Measurements from ENCODE around the gene HS2ST1. TPM values are rescaled to one million over a fixed set of nuclear protein-coding genes. Genes with fewer than 3 reads are reported as not detected.

Gene HS2ST1
- total RNA-seq, 1 experiment from 2014 or later = 30.1 TPM

DNA sequence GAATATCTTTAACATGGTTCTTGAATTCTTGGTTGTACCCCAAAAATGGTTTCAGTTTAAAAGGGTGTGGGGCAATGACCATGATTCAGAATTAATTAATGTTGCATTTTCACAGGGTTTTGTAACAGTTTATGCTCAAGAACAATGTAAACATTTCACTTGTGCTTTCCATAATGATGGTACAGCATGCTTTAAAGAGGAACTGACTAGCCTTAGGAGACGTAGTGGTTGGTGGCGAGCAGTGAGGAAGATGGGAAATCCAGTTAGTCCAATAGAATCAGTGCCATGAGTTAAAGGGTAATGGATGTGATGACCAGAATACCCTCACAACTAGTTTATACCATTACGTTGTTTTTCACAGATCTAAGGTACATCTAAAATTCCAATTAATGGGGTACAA lies 138.0 kb downstream of the HS2ST1 start:
- no peak overlapping the region for H3K27ac ChIP-seq (ENCODE audit: low read depth, low read length)
- no peaks in the 10 kb centered on the region for H3K9me3 ChIP-seq (ENCODE audit: control insufficient read depth in 1 of 2, insufficient read depth in 1 of 2, low read depth in 1 of 2, low read length in 2 of 2)
- BruUV-seq (replicated peaks) = no TSS peak
- ChIA-PET POLR2A (no interaction called here), RAD21 (ENCODE audit: low non-redundant PET in 1 of 2, low total read pairs in 2 of 2, uncharacterized antibody in 2 of 2, unreplicated experiment in 2 of 2) (no interaction called here), CTCF (no interaction called here)
- H3K27me3 ChIP-seq (ENCODE audit: insufficient read depth, low read length) = no peaks in the 10 kb centered on the region
- no peak overlapping the region for H3K9ac ChIP-seq (ENCODE audit: low read length)
- H4K20me1 ChIP-seq (ENCODE audit: insufficient read depth) = no peaks in the 10 kb centered on the region; the same call in 1 of the 2 replicates
- intact Hi-C loops (cut with micrococcal nuclease) = no loop called here
- H3K4me1 ChIP-seq (ENCODE audit: control insufficient read depth in 1 of 2, insufficient read depth in 2 of 2, low read length in 2 of 2) = no peaks in the 10 kb centered on the region
- H2AFZ ChIP-seq (ENCODE audit: low read depth, low read length, poor library complexity, severe bottlenecking) = no peak overlapping the region
- TF ChIP-seq POLR2A (IDR thresholded peaks at IDR 0.05; ENCODE audit: borderline replicate concordance, extremely low read depth, insufficient read depth, insufficient read length) (no peak), ELF1 (IDR thresholded peaks at IDR 0.05; ENCODE audit: borderline replicate concordance, low read depth) (no peak), ZNF274 (IDR thresholded peaks at IDR 0.05; ENCODE audit: low read depth, low read length) (no peak), FOSL1 (IDR thresholded peaks at IDR 0.05; ENCODE audit: low read depth) (no peak), SRF (IDR thresholded peaks at IDR 0.05; ENCODE audit: low read depth) (no peak), RAD21 (IDR thresholded peaks at IDR 0.05; ENCODE audit: low read depth) (no peak), SIN3A (IDR thresholded peaks at IDR 0.05; ENCODE audit: low read depth) (no peak), EGR1 (IDR thresholded peaks at IDR 0.05; ENCODE audit: low read depth) (no peak), ZFX (IDR thresholded peaks at IDR 0.05) (no peak)
- TF ChIP-seq, protein P1, sequence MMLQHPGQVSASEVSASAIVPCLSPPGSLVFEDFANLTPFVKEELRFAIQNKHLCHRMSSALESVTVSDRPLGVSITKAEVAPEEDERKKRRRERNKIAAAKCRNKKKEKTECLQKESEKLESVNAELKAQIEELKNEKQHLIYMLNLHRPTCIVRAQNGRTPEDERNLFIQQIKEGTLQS (IDR thresholded peaks at IDR 0.05) = no peak
- no peak for DNase-seq (ENCODE audit: low read depth, low spot score)
- no peaks in the 10 kb centered on the region for H3K36me3 ChIP-seq (ENCODE audit: control insufficient read depth in 1 of 2, insufficient read depth in 2 of 2, low read length in 2 of 2)
- H3K4me3 ChIP-seq (replicated peaks in 1 of 2; ENCODE audit: low read depth in 1 of 2, low read length in 2 of 2) = no peak overlapping the region
- H3K4me2 ChIP-seq (ENCODE audit: low read length) = no peak overlapping the region
- H3K79me2 ChIP-seq (ENCODE audit: insufficient read depth, low read length) = no peaks in the 10 kb centered on the region
- ATAC-seq = no peak
- H3K9me2 ChIP-seq (ENCODE audit: insufficient read depth) = no peaks in the 10 kb centered on the region

DNA sequence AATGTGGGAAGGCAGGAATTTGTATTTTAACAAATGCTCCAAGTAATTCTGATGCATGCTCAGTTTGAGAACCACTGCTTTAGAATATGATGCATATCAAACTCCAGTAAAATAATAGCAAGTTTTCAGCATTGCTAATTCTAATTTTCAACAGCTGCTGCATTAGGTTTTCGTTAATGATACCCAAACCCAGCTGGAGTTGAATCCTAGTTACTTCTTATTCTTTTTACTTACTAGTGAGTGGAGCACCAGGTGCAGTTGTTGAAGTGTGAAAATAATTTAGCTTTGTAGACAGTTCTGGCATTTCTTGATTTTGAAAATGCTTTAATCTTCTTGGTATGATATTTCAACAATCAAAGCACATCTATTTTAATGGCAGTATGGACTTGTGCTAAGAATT lies 138.5 kb downstream of the HS2ST1 start:
- no peak overlapping the region for H2AFZ ChIP-seq (ENCODE audit: low read depth, low read length, poor library complexity, severe bottlenecking)
- H3K4me2 ChIP-seq (ENCODE audit: low read length) = no peak overlapping the region
- RAD21 ChIA-PET (ENCODE audit: low non-redundant PET in 1 of 2, low total read pairs in 2 of 2, uncharacterized antibody in 2 of 2, unreplicated experiment in 2 of 2) = no interaction called here
- POLR2A ChIA-PET = no interaction called here
- no peaks in the 10 kb centered on the region for H3K27me3 ChIP-seq (ENCODE audit: insufficient read depth, low read length)
- no peaks in the 10 kb centered on the region for H3K79me2 ChIP-seq (ENCODE audit: insufficient read depth, low read length)
- CTCF ChIA-PET = no interaction called here
- H3K9me3 ChIP-seq (ENCODE audit: control insufficient read depth in 1 of 2, insufficient read depth in 1 of 2, low read depth in 1 of 2, low read length in 2 of 2) = no peaks in the 10 kb centered on the region
- no peak overlapping the region for H3K27ac ChIP-seq (ENCODE audit: low read depth, low read length)
- no peaks in the 10 kb centered on the region for H3K4me1 ChIP-seq (ENCODE audit: control insufficient read depth in 1 of 2, insufficient read depth in 2 of 2, low read length in 2 of 2)
- H3K4me3 ChIP-seq (replicated peaks in 1 of 2; ENCODE audit: low read depth in 1 of 2, low read length in 2 of 2) = no peak overlapping the region
- no TSS peak for BruUV-seq (replicated peaks)
- no peak for DNase-seq (ENCODE audit: low read depth, low spot score)
- H3K36me3 ChIP-seq (ENCODE audit: control insufficient read depth in 1 of 2, insufficient read depth in 2 of 2, low read length in 2 of 2) = no peaks in the 10 kb centered on the region
- H3K9me2 ChIP-seq (ENCODE audit: insufficient read depth) = no peaks in the 10 kb centered on the region
- TF ChIP-seq POLR2AphosphoS5 (IDR thresholded peaks at IDR 0.05; ENCODE audit: low read depth, low read length) (no peak), FOSL1 (IDR thresholded peaks at IDR 0.05; ENCODE audit: low read depth) (no peak), ZBTB33 (IDR thresholded peaks at IDR 0.05; ENCODE audit: extremely low read depth, insufficient replicate concordance, low read length) (no peak), ZNF274 (IDR thresholded peaks at IDR 0.05; ENCODE audit: low read depth, low read length) (no peak), SP1 (IDR thresholded peaks at IDR 0.05; ENCODE audit: low read depth) (no peak), ELF1 (IDR thresholded peaks at IDR 0.05; ENCODE audit: borderline replicate concordance, low read depth) (no peak), CEBPB (IDR thresholded peaks at IDR 0.05; ENCODE audit: low read depth) (no peak), ZFX (IDR thresholded peaks at IDR 0.05) (no peak)
- ATAC-seq = no peak
- no peak overlapping the region for H3K9ac ChIP-seq (ENCODE audit: low read length)
- intact Hi-C loops (cut with micrococcal nuclease) = no loop called here
- H4K20me1 ChIP-seq (ENCODE audit: insufficient read depth) = no peaks in the 10 kb centered on the region; the same call in 1 of the 2 replicates

All from HCT116 (cell line).